Astrocyte (in vitro differentiated cells and primary cell): ENCODE measurements around the gene AIFM2. TPM values are rescaled to one million over a fixed set of nuclear protein-coding genes. Genes with fewer than 3 reads are reported as not detected.

Experiments used
- DNase-seq: peaks from one replicate; pipeline ENCODE4 v3.0.0-alpha.2; 2010; ENCODE audit warnings: low read depth
- FAIRE-seq: peaks from 2 replicates; lab custom pipeline; 2011; peaks lifted over from hg19 to GRCh38; lab: Jason Lieb, UNC
- H2AFZ ChIP-seq: 2 replicates; pipeline ENCODE4 v1.6.0; 2012; ENCODE audit warnings: low read depth, low read length, inconsistent platforms
- H3K27ac ChIP-seq: 2 replicates; pipeline ENCODE4 v1.5.1; 2011; ENCODE audit warnings: low read depth, low read length, inconsistent platforms
- H3K27me3 ChIP-seq: 2 replicates; pipeline ENCODE4 v1.6.0; 2011; ENCODE audit warnings: low read length, inconsistent platforms; ENCODE audit not compliant: insufficient read depth
- H3K36me3 ChIP-seq: 2 replicates; pipeline ENCODE4 v1.5.1; 2011; ENCODE audit warnings: low read length, inconsistent platforms; ENCODE audit not compliant: insufficient read depth
- H3K4me1 ChIP-seq: 2 replicates; pipeline ENCODE4 v1.5.1; 2011; ENCODE audit warnings: low read length, inconsistent platforms; ENCODE audit not compliant: insufficient read depth
- H3K4me2 ChIP-seq: 2 replicates; pipeline ENCODE4 v1.6.0; 2012; ENCODE audit warnings: low read length, inconsistent platforms
- H3K4me3 ChIP-seq: 2 replicates; pipeline ENCODE4 v1.5.1; 2011; ENCODE audit warnings: low read depth, mild to moderate bottlenecking, low read length, inconsistent platforms; ENCODE audit not compliant: insufficient read depth
- H3K79me2 ChIP-seq: 2 replicates; pipeline ENCODE4 v1.6.0; 2012; ENCODE audit warnings: mild to moderate bottlenecking, low read length, inconsistent platforms; ENCODE audit not compliant: insufficient read depth
- H3K9ac ChIP-seq: 2 replicates; pipeline ENCODE4 v1.6.0; 2012; ENCODE audit warnings: mild to moderate bottlenecking, low read length, inconsistent platforms
- H3K9me3 ChIP-seq: 2 replicates; pipeline ENCODE4 v1.5.1; 2012; ENCODE audit warnings: low read depth, mild to moderate bottlenecking, low read length, inconsistent platforms; ENCODE audit not compliant: insufficient read depth
- H4K20me1 ChIP-seq: 2 replicates; pipeline ENCODE4 v1.6.0; 2012; ENCODE audit warnings: low read length, inconsistent platforms; ENCODE audit not compliant: insufficient read depth
- H3K27ac Mint-ChIP-seq: one replicate; pipeline ENCODE4 v1.8.0; 2021; ENCODE audit warnings: mild to moderate bottlenecking, mixed read lengths; ENCODE audit not compliant: unreplicated experiment
- H3K27me3 Mint-ChIP-seq: one replicate; pipeline ENCODE4 v1.8.0; 2021; ENCODE audit warnings: low read depth, mixed read lengths; ENCODE audit not compliant: unreplicated experiment
- H3K36me3 Mint-ChIP-seq: one replicate; pipeline ENCODE4 v1.8.0; 2021; ENCODE audit warnings: low read depth, mixed read lengths; ENCODE audit not compliant: unreplicated experiment
- H3K4me1 Mint-ChIP-seq: one replicate; pipeline ENCODE4 v1.8.0; 2021; ENCODE audit warnings: low read depth, mixed read lengths; ENCODE audit not compliant: unreplicated experiment
- H3K4me3 Mint-ChIP-seq: one replicate; pipeline ENCODE4 v1.8.0; 2021; ENCODE audit warnings: mild to moderate bottlenecking, moderate library complexity, mixed read lengths; ENCODE audit not compliant: unreplicated experiment
- H3K9me3 Mint-ChIP-seq: one replicate; pipeline ENCODE4 v1.8.0; 2021; ENCODE audit warnings: mild to moderate bottlenecking, mixed read lengths; ENCODE audit not compliant: unreplicated experiment
- EZH2 ChIP-seq: IDR thresholded peaks from 2 replicates; pipeline ENCODE4 v1.6.1; 2012; ENCODE audit warnings: mild to moderate bottlenecking, low read length, inconsistent platforms; ENCODE audit not compliant: insufficient read depth
- total RNA-seq: library from RNA; stranded (reverse); gene quantifications from 2 replicates; pipeline ENCODE4 v1.2.1, GENCODE V29; 2021
- TF ChIP-seq, protein P1 (sequence below): IDR thresholded peaks from 2 replicates; pipeline ENCODE4 v1.5.1; 2011; ENCODE audit warnings: low read depth, mild to moderate bottlenecking, inconsistent platforms, low read length, moderate library complexity; ENCODE audit not compliant: insufficient read depth

The AIFM2 gene
- total RNA-seq, 1 donor from 2014 or later: 7.1 TPM

DNA sequence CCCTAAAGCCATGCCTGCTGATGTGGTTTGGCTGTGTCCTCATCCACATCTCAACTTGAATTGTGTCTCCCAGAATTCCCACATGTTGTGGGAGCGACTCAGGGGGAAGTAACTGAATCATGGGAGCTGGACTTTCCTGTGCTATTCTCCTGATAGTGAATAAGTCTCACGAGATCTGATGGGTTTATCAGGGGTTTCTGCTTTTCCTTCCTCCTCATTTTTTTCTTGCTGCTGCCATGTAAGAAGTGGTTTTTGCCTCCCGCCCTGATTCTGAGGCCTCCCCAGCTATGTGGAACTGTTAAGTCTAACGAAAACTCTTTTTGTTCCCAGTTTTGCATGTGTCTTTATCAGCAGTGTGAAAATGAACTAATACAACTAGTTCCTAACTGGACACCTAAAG lies 68.1 kb downstream of the AIFM2 start:
- H4K20me1 ChIP-seq: peaks cover 11% of the 10 kb centered on the region

DNA sequence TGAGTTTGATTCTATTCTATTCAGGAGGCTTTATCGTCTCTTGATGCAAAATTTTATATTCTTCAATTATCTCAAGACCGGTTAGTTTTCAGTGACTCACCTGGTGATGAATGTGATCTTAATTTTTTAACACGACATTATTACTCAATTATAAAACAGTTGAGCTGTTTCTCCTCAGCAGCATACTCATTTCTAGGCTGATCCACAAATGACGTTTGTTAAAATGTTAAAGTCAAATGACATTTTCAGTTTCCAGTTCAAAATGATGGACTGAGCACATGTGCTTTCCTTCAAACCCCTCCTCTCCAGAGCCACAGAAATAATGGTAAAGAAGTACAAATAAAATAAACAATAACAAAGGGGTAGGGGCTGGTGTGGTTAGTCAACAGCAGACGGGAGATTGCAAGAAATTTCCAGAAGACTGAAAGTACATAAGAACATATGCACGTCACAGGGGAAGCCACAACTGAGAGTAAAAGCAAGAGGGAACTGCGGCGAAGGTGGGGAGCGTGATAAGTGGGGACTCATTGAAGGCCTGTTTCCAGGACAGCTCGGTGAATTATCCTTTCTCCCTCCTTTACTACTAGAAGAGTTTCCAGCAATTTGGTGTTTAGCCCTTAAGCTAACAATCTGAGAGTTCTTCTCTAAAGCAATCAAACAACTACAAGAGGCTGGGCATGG lies 69.1 kb downstream of the AIFM2 start:
- Histone ChIP-seq H3K4me1 (no peaks in the 10 kb centered on the region), H3K36me3 (no peaks in the 10 kb centered on the region), H3K4me2 (no peak overlapping the region), H3K9me3 (no peaks in the 10 kb centered on the region), H3K9ac (no peak overlapping the region), H3K27me3 (no peaks in the 10 kb centered on the region), H4K20me1 (peaks cover 11% of the 10 kb centered on the region), H3K4me3 (no peak overlapping the region), H3K27ac (no peak overlapping the region), H2AFZ (no peak overlapping the region), H3K79me2 (peaks cover 4% of the 10 kb centered on the region)
- FAIRE-seq (no peak), DNase-seq (no peak)
- Mint-ChIP-seq H3K27me3 (no peaks in the 10 kb centered on the region), H3K4me3 (no peak overlapping the region), H3K27ac (no peak overlapping the region), H3K36me3 (peaks cover 2% of the 10 kb centered on the region), H3K4me1 (no peaks in the 10 kb centered on the region), H3K9me3 (no peaks in the 10 kb centered on the region)
- TF ChIP-seq, protein P1, sequence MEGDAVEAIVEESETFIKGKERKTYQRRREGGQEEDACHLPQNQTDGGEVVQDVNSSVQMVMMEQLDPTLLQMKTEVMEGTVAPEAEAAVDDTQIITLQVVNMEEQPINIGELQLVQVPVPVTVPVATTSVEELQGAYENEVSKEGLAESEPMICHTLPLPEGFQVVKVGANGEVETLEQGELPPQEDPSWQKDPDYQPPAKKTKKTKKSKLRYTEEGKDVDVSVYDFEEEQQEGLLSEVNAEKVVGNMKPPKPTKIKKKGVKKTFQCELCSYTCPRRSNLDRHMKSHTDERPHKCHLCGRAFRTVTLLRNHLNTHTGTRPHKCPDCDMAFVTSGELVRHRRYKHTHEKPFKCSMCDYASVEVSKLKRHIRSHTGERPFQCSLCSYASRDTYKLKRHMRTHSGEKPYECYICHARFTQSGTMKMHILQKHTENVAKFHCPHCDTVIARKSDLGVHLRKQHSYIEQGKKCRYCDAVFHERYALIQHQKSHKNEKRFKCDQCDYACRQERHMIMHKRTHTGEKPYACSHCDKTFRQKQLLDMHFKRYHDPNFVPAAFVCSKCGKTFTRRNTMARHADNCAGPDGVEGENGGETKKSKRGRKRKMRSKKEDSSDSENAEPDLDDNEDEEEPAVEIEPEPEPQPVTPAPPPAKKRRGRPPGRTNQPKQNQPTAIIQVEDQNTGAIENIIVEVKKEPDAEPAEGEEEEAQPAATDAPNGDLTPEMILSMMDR: no peak
- no peak for TF ChIP-seq EZH2

More for the DNA sequence above, 68.1 kb downstream of the AIFM2 start:
- H3K9ac ChIP-seq: no peak overlapping the region
- no peaks in the 10 kb centered on the region for H3K9me3 Mint-ChIP-seq
- H3K36me3 Mint-ChIP-seq: peaks cover 2% of the 10 kb centered on the region
- no peaks in the 10 kb centered on the region for H3K4me1 Mint-ChIP-seq
- H3K27ac Mint-ChIP-seq: no peak overlapping the region
- no peaks in the 10 kb centered on the region for H3K27me3 ChIP-seq
- no peak overlapping the region for H2AFZ ChIP-seq
- no peaks in the 10 kb centered on the region for H3K9me3 ChIP-seq
- H3K4me3 Mint-ChIP-seq: no peak overlapping the region
- H3K27ac ChIP-seq: no peak overlapping the region
- TF ChIP-seq, protein P1: no peak
- TF ChIP-seq EZH2: no peak
- no peaks in the 10 kb centered on the region for H3K36me3 ChIP-seq
- H3K27me3 Mint-ChIP-seq: no peaks in the 10 kb centered on the region
- DNase-seq: no peak
- H3K4me2 ChIP-seq: no peak overlapping the region
- H3K4me1 ChIP-seq: no peaks in the 10 kb centered on the region
- H3K4me3 ChIP-seq: no peak overlapping the region
- H3K79me2 ChIP-seq: peaks cover 3% of the 10 kb centered on the region
- no peak for FAIRE-seq

Other genes with a start within 250 kb of the AIFM2 start
- 25.5 and 25.6 TPM in 2 replicates for gene MACROH2A2, start 80.0 kb downstream of the AIFM2 start, total RNA-seq
- gene TYSND1, start 13.9 kb upstream of the AIFM2 start, total RNA-seq: 8.7 and 8.9 TPM in 2 replicates
- gene SAR1A, start 37.7 kb upstream of the AIFM2 start, total RNA-seq: 228 and 239 TPM in 2 replicates
- gene PPA1, start 100.6 kb upstream of the AIFM2 start, total RNA-seq: 95.3 and 108 TPM in 2 replicates
- not detected in 2 replicates for gene NPFFR1, start 151.2 kb upstream of the AIFM2 start, total RNA-seq
- 7.4 and 7.8 TPM in 2 replicates for gene LRRC20, start 249.8 kb upstream of the AIFM2 start, total RNA-seq